Activated effector memory CD4-positive, alpha-beta T cell treated with Interleukin-2 at 50 U/mL for 16 hours (primary cell): ENCODE results near the gene TOP3B.

Source experiments
- DNase-seq: peaks from one replicate; pipeline ENCODE4 v3.0.0-alpha.2; 2020

The TOP3B gene

GRCh38 chr22:21961886-21962654, 20.5 kb downstream of the TOP3B start:
- no peak for DNase-seq

DNA sequence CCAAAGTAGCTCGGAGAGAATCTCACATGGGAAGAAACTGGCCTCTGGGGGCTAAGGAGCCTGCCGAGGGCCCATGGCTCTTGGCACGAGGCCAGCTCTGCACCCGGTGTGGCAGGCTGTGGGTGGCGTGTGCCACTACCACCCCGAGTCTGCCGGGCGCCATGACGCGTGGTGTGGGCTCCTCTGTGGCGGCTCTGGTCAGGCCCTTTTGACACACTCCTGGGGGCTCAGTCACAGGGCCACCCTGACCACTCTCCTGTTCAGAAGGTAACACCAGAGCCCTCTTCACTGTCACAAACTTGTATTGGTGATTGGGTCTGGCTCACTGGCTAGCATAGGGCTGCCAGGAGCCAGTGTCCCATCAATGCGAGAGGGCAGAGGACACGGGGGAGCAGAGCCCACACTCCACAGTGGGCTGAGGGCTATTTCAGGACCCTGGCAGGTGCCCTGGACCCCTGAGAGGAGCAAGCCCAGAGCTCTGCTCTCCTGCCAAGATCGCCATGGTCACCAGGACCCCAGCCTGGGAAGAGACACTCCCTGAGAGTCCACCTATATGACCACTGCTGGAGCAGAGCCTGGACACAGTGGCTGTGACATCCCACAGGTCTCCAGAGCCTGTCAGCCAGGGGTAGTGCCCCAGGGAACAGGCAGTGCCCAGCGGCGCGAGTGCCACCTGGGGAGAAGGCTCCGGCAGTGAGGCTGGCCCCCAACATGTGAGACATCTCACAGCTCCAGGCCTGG, 21.3 kb downstream of the TOP3B start:
- no peak for DNase-seq

- no peak for DNase-seq
These were observed 22.1 kb downstream of the TOP3B start for GRCh38 chr22:21960200-21961126.

- DNase-seq = no peak
These were observed 23.1 kb downstream of the TOP3B start for GRCh38 chr22:21959274-21960074.

GRCh38 chr22:21958360-21959273, 24.0 kb downstream of the TOP3B start:
- DNase-seq = no peak

GRCh38 chr22:21952586-21953571, 29.7 kb downstream of the TOP3B start, which contains the start of gene PPM1F:
TSS of gene PPM1F (minus strand) at chr22:21952848. CDS start at chr22:21946048, 6,800 bp downstream.
- peak; percentile 88 for DNase-seq

- DNase-seq = no peak
These were observed 30.6 kb downstream of the TOP3B start for GRCh38 chr22:21951931-21952465.

DNA sequence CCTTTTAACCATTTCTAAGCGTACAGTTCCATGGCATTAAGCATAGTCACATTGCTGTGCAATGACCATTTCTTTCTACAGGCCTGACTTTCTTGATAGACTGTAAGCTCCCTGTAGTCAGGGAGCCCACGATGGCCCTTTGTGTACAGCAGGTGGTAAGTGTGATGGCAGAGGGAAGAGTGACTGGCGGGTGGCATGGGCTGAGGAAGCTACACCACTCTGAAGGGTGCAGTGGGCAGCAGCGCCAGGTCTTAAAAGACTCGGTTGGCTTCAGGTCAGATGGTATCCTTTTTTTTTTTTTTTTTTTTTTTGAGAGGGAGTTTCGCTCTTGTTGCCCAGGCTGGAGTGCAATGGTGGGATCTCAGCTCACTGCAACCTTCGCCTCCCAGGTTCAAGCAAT, 31.5 kb downstream of the TOP3B start:
- no peak for DNase-seq

- DNase-seq = no peak
These were observed 32.6 kb downstream of the TOP3B start for GRCh38 chr22:21949948-21950347.

DNA sequence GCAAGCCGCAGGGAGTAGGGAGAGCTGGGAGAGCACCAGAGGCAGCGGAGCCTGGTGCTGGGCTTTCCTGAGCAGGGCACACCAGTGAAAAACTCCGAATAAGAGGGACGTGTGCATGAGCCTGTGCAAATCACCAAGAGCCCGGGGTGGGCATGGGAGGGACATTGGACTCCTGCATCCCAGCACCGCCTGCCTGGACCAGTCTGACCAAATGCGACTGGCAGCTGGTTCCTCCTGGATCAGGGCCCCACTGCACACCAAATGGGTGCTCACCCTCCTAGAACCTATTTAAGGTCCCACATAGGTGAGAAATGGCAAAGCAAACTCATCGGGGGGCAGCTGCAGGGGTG, 33.0 kb downstream of the TOP3B start:
- no peak for DNase-seq

- DNase-seq = no peak
These were observed 33.6 kb downstream of the TOP3B start for GRCh38 chr22:21948824-21949568.

- DNase-seq = no peak
These were observed 34.2 kb downstream of the TOP3B start for GRCh38 chr22:21948390-21948789.

DNA sequence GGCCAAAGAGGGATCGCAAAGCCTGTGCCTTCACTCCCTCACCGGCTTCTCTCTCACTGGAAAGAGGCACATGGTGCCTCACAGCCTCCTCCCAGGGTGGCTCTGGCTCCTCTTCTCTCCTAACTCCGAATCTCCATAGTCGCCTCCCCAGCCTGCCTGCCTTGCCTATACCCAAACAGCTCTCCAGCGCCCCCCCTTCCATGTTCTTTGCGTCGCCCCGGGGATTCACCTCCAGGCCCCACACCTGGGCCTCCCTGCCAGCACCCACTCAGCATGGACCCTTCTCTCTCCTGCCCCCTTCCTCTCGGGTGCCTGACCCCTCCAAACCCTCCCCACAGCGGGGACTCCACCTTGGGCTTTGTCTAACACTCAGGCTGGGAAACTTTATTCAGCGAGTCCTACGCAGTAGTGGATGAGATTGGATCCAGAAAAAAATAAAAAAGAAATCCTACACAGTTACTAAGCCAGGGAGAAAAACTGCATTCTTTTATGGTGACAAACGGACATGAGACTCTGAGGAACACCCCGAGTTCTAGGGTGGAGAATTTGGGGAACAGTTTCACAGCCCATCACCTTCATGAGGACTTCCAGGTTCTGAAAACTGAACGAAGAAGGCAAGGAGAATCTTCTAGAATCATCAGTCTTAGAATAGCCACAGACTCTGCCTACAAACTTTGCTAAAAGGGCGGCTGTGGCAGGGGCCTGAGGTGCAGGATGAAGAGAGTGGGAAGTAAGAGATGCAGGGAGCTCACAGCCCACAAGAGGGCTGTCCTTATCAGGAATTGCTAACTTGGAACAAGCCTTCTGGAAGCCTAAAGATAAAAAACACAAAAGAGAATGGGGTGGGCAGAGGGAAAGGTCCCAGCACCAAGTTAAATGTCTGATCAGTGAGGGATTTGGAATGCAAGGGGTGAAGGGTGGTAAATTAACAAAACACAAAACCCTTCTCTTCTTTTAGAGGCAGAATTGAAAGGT, 35.3 kb downstream of the TOP3B start:
- no peak for DNase-seq

DNA sequence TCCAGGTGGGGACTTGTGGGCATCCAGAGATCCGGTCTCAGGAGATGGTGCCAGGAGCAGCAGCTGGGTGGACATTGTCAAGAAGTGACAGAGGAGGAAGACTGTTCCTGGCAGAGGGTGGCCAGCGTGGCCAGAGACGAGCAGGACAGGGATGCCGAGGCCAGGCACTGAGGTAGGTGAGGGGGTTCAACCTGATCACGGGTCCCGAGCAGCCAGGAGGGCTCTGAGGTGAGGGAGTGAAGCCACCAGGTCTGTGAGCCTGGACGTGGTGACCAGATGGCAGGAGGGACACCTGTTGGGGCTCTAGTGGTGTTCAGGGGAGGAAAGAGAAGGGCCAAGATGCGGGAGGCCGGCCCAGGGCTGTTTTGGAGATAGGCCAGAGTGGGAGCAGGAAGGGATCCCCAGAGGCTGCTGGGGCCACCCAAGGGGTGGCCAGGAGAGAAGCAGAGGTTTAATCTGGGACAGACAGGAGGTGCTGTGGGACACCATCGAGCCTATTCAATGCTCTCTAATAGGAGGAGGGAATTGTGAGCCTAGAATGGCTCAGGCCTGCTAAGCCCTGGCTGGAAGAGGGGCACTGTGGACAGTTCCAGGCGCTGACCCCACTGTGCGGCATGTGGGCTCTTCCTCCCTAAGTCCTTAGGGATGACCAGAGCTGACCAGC, 36.2 kb downstream of the TOP3B start:
- no peak for DNase-seq

DNA sequence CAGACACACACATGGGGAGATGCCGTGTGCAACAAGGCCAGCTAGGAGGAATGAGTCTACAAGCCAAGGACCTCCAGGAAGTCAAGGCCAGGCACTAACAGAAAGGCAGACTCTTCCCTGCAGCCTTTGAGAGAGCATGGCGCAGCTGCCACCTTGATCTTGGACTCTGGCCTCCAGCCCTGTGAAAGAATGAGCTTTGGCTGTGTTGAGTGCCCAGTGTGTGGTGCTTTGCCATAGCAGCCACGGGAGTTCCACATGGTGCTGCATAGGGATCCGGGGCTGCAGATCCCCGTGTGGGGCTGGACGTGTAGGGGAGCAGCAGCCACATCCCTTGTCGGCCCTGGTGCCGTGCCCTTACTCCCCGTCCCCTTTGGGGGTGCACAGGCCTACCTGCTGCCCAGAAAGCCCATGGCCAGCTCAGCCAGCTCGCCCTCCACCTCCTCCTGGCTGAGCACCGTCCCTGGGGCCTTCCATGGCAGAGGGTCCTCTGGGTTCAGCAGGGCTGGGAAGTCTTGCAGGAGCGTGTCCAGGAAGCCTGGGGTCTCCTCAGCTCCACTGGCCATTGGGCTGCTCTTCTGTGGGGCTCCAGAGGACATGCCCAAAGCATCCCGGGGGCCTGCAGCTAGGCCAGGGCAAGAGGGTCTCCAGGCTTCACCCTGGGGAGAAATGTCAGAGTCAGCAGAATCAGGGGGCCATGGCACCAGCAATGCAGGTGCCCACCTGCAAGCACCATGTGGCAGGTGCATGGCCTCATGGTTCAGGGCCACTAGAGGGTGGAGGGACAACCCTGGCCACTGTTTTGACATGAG, 36.9 kb downstream of the TOP3B start:
- no peak for DNase-seq

GRCh38 chr22:21944871-21945270, 37.7 kb downstream of the TOP3B start:
- no peak for DNase-seq
